ENCODE measurements around the gene ALG12.

ALG12 gene

DNA sequence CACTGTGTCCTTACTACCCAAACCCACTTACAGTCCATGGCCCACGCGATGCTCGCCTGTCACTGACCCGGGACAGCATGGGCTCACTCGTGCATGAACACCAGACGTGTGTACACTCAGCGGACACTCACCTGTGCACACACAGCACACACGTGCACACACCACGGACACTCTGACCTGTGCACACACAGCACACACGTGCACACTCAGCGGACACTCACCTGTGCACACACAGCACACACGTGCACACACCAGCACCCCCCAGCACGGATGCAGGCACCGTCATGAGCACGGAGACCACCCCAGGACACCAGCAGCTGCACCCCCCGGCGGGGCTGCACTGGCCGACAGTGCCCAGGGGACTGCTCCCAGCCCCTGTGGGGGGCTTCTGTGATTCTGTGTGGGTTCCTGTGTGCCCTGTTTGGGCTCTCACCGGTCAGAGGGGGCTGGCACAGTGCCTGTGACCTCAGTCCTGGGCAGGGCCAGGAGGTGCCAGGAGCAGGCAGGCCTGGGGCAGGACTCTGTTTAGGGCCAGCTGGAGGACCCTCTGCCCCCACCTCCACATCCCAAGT, 20.4 kb upstream of the ALG12 start:
- no peak overlapping the region for H3K9ac ChIP-seq (ENCODE audit: low read depth, low read length, poor library complexity)
- no CpG with 5 or more reads among the region's 19 CpGs for WGBS, 2 donors (ENCODE audit: extremely low coverage in 2 of 2, insufficient read length in 2 of 2, insufficient replicate concordance in 1 of 2)
- no peaks in the 10 kb centered on the region for H3K36me3 ChIP-seq (replicated peaks in 1 of 2; ENCODE audit: control insufficient read depth in 2 of 2, insufficient read depth in 2 of 2, low read length in 2 of 2)
- peak overlapping the region; percentile 94 for H3K14ac ChIP-seq (ENCODE audit: low read length)
- H2BK120ac ChIP-seq (ENCODE audit: low read depth, low read length), result no peak overlapping the region
- H2AK5ac ChIP-seq (ENCODE audit: low read depth, low read length), result peak overlapping the region; percentile 98
- peaks cover 5 to 12% of the 10 kb centered on the region in 2 donors for H3K4me1 ChIP-seq (ENCODE audit: control insufficient read depth in 2 of 2, insufficient read depth in 1 of 2, low read depth in 1 of 2, low read length in 2 of 2)
- no peak overlapping the region for H4K8ac ChIP-seq (ENCODE audit: low read depth, low read length)
- peak overlapping the region; percentile 94 for H3K18ac ChIP-seq (ENCODE audit: low read length)
- no peaks in the 10 kb centered on the region for H3K9me3 ChIP-seq (replicated peaks in 1 of 2; ENCODE audit: control insufficient read depth in 2 of 2, insufficient read depth in 1 of 2, low read depth in 1 of 2, low read length in 2 of 2)
- peak overlapping the region; percentile 85 for H4K91ac ChIP-seq (ENCODE audit: low read depth, low read length, poor library complexity)
- DNase-seq (ENCODE audit: low spot score), result no peak
- peak overlapping the region; percentile 78 for H2BK15ac ChIP-seq (ENCODE audit: low read length)
- H3K27me3 ChIP-seq (ENCODE audit: control insufficient read depth in 3 of 3, insufficient read depth in 3 of 3, low read depth in 1 of 3, low read length in 3 of 3), result peaks cover 0 to 6% (median 0%) of the 10 kb centered on the region in 3 experiments
- H2BK5ac ChIP-seq (ENCODE audit: low read length), result no peak overlapping the region
- H3K4ac ChIP-seq (ENCODE audit: low read length), result peak overlapping the region; percentile 76
- peak overlapping the region in 1 of 2 donors; percentile 33 for H3K4me3 ChIP-seq (ENCODE audit: low read length in 2 of 2)
- no peaks in the 10 kb centered on the region for H3K79me1 ChIP-seq (ENCODE audit: low read depth, low read length)
- no peak overlapping the region for H2AFZ ChIP-seq (ENCODE audit: low read length)
- no peak overlapping the region for H3K4me2 ChIP-seq (ENCODE audit: insufficient read depth, low read length, poor library complexity, severe bottlenecking)
- H3K27ac ChIP-seq (replicated peaks; ENCODE audit: low read length), result no peak overlapping the region
- H3K23ac ChIP-seq (ENCODE audit: low read depth, low read length, poor library complexity), result peak overlapping the region; percentile 83
- peak overlapping the region; percentile 100 for H2BK12ac ChIP-seq (ENCODE audit: low read length)

DNA sequence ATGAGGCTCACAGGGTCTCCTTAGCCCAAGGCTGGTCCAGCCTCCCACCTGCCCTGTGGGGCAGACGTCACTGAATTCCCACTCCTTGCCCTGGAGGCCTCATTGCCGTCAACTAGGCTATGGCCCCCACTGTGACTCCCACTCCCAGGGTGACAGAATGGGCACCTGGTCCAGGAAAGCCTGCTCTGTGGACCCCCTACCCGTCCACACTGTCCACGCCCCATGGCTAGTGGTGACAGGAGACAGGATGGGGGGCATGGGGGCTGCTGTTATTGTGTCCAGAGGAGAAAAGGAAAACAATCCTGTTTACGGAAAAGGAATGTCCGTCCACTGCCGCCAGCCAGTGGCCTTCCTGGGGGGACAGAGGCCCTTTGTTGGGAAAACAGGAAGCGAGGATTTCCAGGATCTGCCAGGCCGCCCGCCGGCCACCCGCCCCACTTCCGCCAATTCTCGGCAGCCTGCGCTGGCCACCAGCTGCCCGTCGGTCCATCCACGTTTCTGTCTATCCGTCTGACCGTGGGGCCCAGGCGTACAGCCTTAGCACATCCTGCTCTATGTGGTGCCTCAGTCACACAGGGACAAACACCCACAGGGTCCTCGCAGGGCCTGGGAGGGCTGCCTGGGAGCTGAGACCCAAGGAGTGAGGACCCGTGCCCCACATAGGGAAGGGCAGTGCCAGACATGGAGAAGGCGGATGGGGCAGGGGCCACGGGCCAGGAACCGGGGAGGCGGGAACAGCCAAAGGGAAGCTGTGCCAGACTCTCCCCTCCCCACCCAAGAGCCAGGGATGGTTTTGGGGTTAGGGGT, 19.7 kb upstream of the ALG12 start:
- Histone ChIP-seq H3K4me1 (ENCODE audit: control insufficient read depth in 2 of 2, insufficient read depth in 1 of 2, low read depth in 1 of 2, low read length in 2 of 2) (peaks cover 5 to 17% of the 10 kb centered on the region in 2 donors), H3K9me3 (replicated peaks in 1 of 2; ENCODE audit: control insufficient read depth in 2 of 2, insufficient read depth in 1 of 2, low read depth in 1 of 2, low read length in 2 of 2) (no peaks in the 10 kb centered on the region), H2BK120ac (ENCODE audit: low read depth, low read length) (no peak overlapping the region), H2BK5ac (ENCODE audit: low read length) (peak overlapping the region; percentile 42), H2AK5ac (ENCODE audit: low read depth, low read length) (peak overlapping the region; percentile 98), H3K18ac (ENCODE audit: low read length) (peak overlapping the region; percentile 94), H3K23ac (ENCODE audit: low read depth, low read length, poor library complexity) (peak overlapping the region; percentile 83), H3K27ac (replicated peaks; ENCODE audit: low read length) (no peak overlapping the region), H4K91ac (ENCODE audit: low read depth, low read length, poor library complexity) (peak overlapping the region; percentile 85), H3K4ac (ENCODE audit: low read length) (peak overlapping the region; percentile 76), H3K27me3 (ENCODE audit: control insufficient read depth in 3 of 3, insufficient read depth in 3 of 3, low read depth in 1 of 3, low read length in 3 of 3) (peaks cover 0 to 6% (median 0%) of the 10 kb centered on the region in 3 experiments), H3K14ac (ENCODE audit: low read length) (peak overlapping the region; percentile 94), H3K9ac (ENCODE audit: low read depth, low read length, poor library complexity) (peak overlapping the region; percentile 78), H2BK15ac (ENCODE audit: low read length) (peak overlapping the region; percentile 92), H3K4me3 (ENCODE audit: low read length in 2 of 2) (no peak overlapping the region), H2AFZ (ENCODE audit: low read length) (peak overlapping the region; percentile 78), H4K8ac (ENCODE audit: low read depth, low read length) (no peak overlapping the region), H2BK12ac (ENCODE audit: low read length) (peak overlapping the region; percentile 98), H3K36me3 (replicated peaks in 1 of 2; ENCODE audit: control insufficient read depth in 2 of 2, insufficient read depth in 2 of 2, low read length in 2 of 2) (no peaks in the 10 kb centered on the region), H3K79me1 (ENCODE audit: low read depth, low read length) (no peaks in the 10 kb centered on the region), H3K4me2 (ENCODE audit: insufficient read depth, low read length, poor library complexity, severe bottlenecking) (no peak overlapping the region)
- no peak for DNase-seq (ENCODE audit: low spot score)
- WGBS, 2 donors (ENCODE audit: extremely low coverage in 2 of 2, insufficient read length in 2 of 2, insufficient replicate concordance in 1 of 2), result no CpG with 5 or more reads among the region's 27 CpGs

DNA sequence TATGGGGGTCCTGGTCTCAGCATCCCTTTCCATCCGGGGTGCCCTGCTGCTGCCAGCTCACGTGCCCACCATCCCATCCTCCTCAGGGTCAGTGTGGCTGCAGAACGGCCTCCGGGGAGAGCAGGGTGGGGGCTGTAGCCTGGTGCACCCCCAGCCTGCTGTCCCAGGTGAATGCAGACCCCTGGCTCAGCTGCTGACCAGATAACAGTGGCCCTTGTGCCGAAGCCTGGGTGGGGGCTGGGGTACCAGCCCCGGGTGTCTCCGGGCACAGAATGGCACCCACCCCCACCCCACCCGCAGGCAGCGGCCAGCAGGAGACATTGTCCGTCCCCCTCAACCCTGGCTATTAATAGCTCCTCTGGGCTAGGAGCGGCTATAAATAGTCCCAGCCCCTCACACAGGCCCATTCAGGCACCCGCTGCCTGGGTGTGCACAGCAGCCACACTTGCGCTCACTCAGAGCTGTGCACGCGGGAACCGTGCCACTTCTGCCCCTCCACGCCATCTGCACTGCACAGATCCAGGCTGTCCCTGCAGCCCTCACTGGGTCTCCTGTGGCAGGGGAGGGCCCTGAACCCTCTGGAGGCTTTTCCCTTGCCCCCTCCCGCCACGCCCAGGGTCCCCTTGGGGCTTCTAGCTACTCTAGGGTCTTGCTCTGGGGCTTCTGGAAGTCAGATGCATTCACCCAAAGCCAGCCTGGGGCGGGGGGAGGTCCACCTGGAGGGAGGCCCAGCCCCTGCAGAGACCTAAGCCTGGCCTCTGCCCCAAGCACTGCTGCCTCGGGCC, 18.9 kb upstream of the ALG12 start:
- peaks cover 5 to 17% of the 10 kb centered on the region in 2 donors for H3K4me1 ChIP-seq (ENCODE audit: control insufficient read depth in 2 of 2, insufficient read depth in 1 of 2, low read depth in 1 of 2, low read length in 2 of 2)
- whole genome bisulfite sequencing, 2 donors (ENCODE audit: extremely low coverage in 2 of 2, insufficient read length in 2 of 2, insufficient replicate concordance in 1 of 2), result no CpG with 5 or more reads among the region's 21 CpGs
- H2BK12ac ChIP-seq (ENCODE audit: low read length), result no peak overlapping the region
- H3K23ac ChIP-seq (ENCODE audit: low read depth, low read length, poor library complexity), result no peak overlapping the region
- H2BK15ac ChIP-seq (ENCODE audit: low read length), result peak overlapping the region; percentile 92
- no peak overlapping the region for H3K4me3 ChIP-seq (ENCODE audit: low read length in 2 of 2)
- H2BK5ac ChIP-seq (ENCODE audit: low read length), result peak overlapping the region; percentile 42
- no peaks in the 10 kb centered on the region for H3K36me3 ChIP-seq (replicated peaks in 1 of 2; ENCODE audit: control insufficient read depth in 2 of 2, insufficient read depth in 2 of 2, low read length in 2 of 2)
- no peaks in the 10 kb centered on the region for H3K79me1 ChIP-seq (ENCODE audit: low read depth, low read length)
- no peak overlapping the region for H4K8ac ChIP-seq (ENCODE audit: low read depth, low read length)
- H3K18ac ChIP-seq (ENCODE audit: low read length), result peak overlapping the region; percentile 94
- H2AFZ ChIP-seq (ENCODE audit: low read length), result peak overlapping the region; percentile 78
- H3K27me3 ChIP-seq (ENCODE audit: control insufficient read depth in 3 of 3, insufficient read depth in 3 of 3, low read depth in 1 of 3, low read length in 3 of 3), result peaks cover 0 to 6% (median 0%) of the 10 kb centered on the region in 3 experiments
- no peak overlapping the region for H3K27ac ChIP-seq (replicated peaks; ENCODE audit: low read length)
- H3K14ac ChIP-seq (ENCODE audit: low read length), result peak overlapping the region; percentile 76
- no peaks in the 10 kb centered on the region for H3K9me3 ChIP-seq (replicated peaks in 1 of 2; ENCODE audit: control insufficient read depth in 2 of 2, insufficient read depth in 1 of 2, low read depth in 1 of 2, low read length in 2 of 2)
- H2BK120ac ChIP-seq (ENCODE audit: low read depth, low read length), result no peak overlapping the region
- DNase-seq (ENCODE audit: low spot score), result no peak
- H2AK5ac ChIP-seq (ENCODE audit: low read depth, low read length), result peak overlapping the region; percentile 98
- H4K91ac ChIP-seq (ENCODE audit: low read depth, low read length, poor library complexity), result no peak overlapping the region
- H3K4ac ChIP-seq (ENCODE audit: low read length), result no peak overlapping the region
- peak overlapping the region; percentile 78 for H3K9ac ChIP-seq (ENCODE audit: low read depth, low read length, poor library complexity)
- no peak overlapping the region for H3K4me2 ChIP-seq (ENCODE audit: insufficient read depth, low read length, poor library complexity, severe bottlenecking)
